Hematopoietic multipotent progenitor cell treated with erythropoietin and hydrocortisone succinate and interleukin-3 and kit ligand, for 15 days (in vitro differentiated cells): ENCODE data around the gene SPATA7.
"Not testable (repeated sequence)": the region's sequence is repeated elsewhere in the genome, so short reads cannot be mapped to it uniquely, and the experiment has no call there.

Experiments used
- DNase-seq: peaks from one replicate; pipeline ENCODE4 v3.0.0-alpha.2; 2015; ENCODE audit warnings: low spot score

Gene SPATA7, protein sequence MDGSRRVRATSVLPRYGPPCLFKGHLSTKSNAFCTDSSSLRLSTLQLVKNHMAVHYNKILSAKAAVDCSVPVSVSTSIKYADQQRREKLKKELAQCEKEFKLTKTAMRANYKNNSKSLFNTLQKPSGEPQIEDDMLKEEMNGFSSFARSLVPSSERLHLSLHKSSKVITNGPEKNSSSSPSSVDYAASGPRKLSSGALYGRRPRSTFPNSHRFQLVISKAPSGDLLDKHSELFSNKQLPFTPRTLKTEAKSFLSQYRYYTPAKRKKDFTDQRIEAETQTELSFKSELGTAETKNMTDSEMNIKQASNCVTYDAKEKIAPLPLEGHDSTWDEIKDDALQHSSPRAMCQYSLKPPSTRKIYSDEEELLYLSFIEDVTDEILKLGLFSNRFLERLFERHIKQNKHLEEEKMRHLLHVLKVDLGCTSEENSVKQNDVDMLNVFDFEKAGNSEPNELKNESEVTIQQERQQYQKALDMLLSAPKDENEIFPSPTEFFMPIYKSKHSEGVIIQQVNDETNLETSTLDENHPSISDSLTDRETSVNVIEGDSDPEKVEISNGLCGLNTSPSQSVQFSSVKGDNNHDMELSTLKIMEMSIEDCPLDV

DNA sequence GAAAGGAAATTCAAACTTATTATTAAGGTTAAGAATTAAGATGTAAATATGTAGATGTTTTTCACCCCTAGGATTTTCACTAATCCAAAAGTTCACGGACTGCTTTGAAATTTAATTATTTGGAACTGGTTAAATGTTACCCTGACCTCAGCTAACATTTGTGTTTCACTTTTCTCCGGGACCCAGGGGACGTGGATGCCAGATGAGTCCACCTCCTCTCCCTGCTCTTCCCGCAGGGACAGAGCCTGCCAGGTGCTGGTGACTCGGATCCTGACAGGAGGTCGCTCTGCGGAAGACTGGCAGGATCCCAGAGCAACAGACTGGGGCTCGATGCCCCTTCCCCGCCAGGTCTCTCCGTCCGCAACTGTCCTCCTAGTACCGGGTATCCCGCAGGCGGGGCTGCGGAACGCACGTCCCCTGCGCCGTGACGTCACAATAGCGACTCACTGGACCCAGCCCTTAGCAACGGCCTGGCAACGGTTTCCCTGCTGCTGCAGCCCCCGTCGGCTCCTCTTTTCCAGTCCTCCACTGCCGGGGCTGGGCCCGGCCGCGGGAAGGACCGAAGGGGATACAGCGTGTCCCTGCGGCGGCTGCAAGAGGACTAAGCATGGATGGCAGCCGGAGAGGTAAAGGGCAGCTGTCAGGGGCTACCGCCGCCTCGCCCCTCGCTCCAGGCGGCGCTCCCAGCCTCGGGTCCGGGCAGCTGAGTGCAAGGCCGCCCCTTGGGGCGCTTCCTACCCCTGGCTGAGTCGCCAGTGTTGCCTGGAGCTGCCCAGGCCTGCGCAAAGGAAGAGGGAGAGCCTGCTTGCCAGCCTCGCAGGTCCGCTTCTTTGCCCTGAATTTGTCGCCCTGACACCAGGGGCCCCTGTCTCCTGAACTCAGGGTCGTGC lies at the start of gene SPATA7:
Gene SPATA7, plus strand, starts transcription at position 446 of the 890 bp plus-strand sequence. Its CDS starts 162 bp downstream, at position 608.
- DNase-seq, result peak; percentile 83

DNA sequence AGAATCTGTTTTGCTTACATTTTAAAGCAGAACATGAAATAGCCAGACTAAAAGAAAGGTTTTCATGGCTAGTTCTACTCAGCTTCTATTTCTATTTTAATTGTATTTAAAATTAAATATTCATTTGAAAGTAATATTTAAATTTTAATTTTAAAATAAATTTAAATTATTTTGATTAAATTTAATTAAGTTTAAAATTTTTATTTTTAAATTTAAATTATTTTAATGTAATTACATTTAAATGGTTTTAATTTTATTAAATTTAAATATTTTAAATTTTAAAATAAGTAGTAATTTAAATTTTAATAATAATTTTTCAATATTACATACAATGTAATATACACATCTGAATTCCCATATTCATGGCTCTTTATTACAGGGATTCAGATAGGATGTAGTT lies 45.1 kb upstream of the SPATA7 start:
- DNase-seq, result no peak

DNA sequence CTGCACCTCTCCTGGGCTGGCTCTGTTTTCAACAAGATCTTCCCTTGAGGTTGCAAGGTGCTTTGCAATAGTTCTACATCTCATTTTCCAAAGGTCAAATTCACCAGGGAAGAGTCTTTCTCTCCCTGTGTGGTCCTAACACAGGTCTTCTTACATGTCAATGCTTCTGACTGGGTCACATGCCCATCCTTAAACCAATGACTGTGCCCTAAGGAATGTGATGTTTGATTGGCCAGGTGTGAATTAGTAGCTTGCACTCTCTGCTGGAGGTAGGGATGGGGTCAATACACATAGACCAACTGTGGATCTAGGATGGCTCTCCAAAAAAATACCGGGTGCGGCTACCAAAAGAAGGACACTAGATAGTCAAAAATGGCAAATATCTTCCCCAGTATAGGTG lies 42.5 kb upstream of the SPATA7 start:
- no peak for DNase-seq

DNA sequence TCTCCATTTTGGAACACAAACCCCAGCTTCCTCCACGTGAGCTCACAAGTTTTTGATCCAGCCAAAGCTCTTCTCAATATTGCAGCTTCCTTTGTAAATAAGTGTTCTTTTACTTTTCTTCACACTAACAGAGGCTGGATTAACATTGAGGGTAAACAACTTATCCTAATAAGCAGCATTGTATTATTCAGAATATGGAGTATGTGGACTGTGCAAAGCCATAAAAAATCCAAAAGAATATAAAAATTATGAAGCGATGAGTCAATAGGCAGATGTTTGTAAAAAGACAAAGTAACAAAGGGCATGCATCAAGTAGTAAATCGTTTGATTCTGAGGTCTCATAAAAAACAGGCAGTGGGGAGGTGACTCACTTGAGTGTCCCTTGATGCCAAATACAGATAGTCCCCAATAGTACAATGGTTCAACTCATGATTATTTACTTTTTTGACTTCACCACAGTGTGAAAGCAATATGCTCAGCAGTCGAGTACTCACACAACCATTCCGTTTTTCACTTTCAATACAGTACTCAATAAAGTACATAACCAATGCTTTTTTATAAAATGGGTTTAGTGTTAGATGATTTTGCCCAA lies 39.3 kb upstream of the SPATA7 start:
- no peak for DNase-seq

DNA sequence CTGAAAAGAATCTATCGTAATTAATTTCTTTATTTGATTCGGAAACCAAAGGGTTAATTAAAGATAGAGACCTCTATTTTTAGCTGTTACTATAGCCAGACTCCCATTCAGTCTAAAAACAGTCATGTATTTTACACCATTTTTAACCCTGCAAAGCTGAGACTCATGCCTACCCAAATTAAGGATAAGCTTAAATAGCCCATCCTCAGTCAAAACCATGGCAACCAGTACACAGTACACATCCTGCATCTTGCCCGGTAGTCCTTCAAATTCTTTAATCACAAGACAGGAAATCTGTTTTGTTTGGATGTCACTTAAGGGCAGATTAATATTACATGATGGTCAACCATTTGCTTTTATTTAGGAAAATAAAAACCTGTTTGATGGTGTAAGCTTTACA lies 36.9 kb upstream of the SPATA7 start:
- no peak for DNase-seq

DNA sequence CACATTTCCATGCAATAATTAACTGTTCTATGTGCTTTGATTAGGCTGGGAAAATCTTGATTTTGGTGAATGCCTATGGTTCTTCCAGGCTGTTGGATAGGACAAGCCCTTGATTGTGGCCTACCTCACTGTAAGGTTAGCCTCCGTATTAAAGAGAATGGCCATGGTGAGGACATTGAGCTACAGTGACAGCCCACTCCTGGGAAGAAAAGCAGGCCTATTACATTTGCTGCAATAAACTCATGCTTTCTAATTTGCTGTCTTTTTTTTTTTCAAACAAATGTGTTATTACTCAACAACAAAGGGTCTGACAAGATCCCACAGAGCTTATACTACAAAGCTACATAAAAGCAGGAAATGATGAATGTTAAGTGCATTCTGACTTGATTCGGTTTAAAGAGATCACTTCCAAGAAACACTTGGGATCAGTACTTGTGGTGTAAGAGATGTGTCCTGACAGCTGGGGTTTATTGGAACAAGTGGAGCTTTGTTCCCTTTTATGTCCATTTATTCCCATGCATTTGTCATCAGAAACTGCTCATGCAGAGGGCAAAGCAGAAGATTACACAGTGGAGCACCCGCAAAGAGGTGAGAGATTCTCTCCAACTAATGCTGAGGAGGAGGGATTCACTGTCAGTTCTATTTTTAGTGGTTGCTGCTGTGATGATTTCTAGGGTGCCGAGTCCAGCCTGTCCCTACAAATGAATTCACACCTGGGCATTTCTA lies 33.3 kb upstream of the SPATA7 start:
- no peak for DNase-seq

DNA sequence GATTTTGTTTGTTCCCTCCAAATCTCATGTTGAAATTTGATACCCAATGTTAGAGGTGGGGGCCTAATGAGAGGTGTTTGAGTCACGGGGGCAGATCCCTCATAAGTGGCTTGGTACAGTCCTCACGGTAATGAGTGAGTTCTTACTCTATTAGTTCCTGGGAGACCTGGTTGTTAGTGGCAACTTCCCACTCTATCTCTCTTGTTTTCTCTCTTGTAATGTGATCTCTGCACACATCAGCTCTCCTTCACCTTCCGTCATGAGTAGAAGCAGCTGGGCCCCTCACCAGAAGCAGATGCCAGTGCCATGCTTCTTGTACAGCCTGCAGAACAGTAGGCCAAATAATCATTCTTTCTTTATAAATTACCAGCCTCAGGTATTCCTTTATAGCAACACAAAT lies 32.8 kb upstream of the SPATA7 start:
- no peak for DNase-seq

DNA sequence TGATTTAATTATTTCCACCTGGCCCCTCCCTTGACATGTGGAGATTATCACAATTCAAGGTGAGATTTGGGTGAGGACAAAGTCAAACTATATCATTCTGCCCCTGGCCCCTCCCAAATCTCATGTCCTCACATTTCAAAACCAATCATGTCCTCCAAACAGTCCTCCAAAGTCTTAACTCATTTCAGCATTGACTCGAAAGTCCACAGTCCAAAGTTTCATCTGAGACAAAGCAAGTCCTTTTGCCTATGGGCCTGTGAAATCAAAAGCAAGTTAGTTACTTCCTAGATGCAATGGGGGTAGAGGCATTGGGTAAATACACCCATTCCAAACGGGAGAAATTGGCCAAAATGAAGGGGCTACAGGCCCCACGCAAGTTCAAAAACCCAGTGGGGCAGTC lies 31.1 kb upstream of the SPATA7 start:
- no peak for DNase-seq

DNA sequence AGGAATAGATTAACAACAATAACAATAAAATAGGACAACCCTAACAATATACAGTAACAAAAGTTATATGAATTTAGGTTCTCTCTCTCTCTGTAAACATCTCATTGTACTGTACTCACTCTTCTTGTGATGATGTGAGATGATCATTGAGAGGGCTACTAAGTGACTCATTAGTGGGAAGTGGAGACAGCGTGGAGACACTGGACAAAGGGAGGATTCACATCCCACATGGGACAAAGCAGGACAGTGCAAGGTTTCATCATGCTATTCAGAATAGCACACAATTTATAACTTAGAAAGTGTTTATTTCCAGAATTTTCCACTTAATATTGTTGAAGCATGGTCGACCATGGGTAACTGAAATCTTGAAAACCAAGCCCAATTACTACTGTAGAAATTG lies 26.0 kb upstream of the SPATA7 start:
- DNase-seq, result no peak

DNA sequence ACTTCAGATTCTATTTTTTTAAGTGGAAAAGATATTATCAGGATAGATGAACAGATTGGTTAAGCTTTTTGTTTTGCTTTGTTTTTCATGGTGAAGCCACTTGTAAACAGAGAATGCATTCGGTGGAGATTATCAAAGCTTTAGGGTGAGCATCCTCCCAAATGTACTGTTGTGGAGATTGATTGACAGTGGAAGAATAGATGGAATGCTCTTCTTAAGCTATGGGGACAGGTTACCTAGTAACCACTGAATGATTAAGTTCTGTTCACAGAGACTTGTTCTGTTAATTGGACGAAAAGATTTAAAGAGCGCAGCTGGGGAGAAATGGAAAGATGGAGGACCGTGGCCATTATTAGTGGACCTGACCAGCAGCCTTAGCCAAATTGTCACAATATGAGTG lies 21.8 kb upstream of the SPATA7 start:
- DNase-seq, result no peak

DNA sequence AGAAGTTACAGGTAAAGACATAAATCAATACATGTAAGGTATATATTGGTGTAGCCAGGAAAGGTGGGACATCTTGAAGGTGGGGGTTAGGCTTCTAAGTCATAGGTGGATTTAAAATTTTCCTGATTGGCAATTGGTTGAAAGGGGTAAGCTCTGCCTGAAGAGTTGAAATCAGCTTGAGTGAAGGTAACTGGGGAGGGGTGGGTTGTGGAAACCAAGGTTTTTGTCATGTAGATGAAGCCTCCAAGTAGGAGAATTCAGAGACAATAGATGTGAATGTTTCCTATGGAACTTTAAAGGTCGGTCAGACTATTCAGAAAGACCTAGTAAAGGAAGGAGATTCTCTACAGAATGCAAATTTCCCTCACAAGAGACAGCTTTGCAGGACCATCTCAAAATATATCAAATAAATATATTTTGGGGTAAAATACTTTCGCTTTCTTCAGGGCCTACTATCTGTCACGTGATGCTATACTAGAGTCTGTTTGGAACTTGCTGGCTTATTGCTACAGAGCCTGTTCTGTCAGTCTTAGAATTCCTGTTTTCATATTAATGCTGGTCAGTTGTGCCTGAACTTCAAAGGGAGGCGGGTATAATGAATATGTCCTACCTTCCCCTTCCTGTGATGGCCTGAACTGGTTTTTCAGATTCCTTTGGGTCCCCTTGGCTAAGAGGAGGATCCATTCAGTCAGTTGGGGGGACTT lies 20.6 kb upstream of the SPATA7 start:
- DNase-seq, result no peak

DNA sequence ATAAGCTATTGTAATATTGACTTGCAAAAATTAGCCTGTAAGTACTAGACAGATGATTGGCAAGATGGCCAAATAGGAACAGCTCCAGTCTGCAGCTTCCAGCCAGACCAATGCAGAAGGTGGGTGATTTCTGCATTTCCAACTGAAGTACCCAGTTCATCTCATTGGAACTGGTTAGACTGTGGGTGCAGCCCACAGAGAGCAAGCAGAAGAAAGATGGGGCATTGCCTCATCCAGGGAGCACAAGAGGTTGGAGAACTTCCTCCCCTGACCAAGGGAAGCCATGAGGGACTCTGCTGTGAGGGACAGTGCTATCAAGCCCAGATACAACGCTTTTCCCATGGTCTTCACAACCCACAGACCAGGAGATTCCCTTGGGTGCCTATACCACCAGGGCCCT lies 16.0 kb upstream of the SPATA7 start:
- DNase-seq, result no peak

DNA sequence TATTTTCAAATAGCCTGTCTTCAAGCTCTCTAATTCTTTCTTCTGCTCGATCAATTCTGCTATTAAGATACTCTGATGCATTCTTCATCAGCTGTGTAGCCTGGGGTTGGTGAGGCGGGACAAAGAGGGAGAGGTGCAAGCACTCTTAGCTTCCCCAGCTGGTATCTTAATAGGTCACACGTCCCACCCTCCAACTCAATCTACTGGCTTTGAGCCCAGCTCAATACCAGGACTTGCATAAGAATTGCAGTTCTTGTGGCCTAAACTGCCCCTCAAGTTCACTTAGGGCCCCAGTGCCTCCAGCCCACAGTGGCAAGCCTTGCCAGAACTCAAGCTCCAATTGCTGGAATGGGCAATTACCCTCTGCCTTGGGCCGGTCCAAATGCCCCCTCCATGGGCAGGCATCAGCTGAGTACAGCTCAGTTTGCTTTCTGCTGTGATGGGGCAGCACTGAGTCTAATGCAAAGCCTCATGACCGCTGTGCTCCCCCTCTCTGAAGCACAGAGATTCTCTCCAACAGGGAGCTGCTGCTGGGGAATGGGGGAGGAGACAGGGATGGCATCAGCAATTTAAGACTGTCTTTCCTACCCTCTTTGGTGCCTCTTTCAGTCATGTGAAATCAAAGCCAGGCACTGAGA lies 5.6 kb upstream of the SPATA7 start:
- DNase-seq, result no peak

DNA sequence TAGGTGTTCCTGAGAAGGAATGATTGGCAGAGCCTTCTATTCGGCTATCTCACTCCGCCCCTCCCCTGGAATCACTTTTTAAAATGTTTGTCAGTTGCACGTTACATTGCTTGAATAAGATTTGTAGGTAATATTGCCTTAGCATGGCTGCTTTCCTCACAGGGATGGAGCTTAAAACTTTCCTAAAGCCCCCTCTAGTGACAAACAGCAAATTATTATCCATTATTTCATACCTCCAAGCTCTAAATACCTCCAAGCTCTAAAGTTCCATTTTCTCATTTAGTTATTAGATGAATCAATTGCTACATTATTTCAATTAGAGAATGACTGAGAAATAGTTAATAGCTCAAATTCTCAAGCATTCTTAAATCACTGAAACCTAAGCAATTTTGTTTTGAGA lies 5.1 kb upstream of the SPATA7 start:
- no peak for DNase-seq

DNA sequence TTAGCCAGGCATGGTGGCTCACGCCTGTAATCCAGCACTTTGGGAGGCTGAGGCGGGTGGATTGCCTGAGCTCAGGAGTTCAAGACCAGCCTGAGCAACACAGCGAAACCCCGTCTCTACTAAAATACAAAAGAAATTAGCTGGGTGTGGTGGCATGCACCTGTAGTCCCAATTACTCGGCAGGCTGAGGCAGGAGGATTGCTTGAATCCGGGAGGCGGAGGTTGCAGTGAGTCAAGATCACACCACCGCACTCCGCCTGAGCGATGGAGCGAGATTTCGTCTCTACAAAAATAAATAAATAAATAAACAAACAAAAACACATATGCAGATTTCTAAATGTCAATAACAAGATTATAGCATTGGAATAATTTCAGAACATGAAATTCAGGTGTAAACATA lies 3.8 kb upstream of the SPATA7 start:
- DNase-seq, result not testable (repeated sequence)

DNA sequence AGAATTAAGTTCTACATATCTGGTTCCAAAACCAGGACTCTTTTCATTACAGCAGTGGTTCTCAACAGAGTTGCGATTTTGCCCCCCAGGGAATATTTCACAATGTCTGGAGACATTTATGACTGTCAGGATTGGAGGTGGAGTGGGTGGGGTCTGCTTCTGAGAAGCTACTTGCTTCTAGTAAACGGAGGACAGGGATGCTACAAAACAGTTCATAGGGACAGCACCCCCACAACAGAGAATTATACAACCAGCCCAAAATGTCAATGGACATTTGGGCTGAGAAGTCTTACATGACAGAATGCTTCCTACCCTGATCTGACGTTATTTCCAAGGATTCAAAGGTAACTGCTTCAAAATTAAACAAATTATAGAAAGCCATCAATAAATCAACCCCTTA lies 739 bp upstream of the SPATA7 start:
- DNase-seq, result no peak

DNA sequence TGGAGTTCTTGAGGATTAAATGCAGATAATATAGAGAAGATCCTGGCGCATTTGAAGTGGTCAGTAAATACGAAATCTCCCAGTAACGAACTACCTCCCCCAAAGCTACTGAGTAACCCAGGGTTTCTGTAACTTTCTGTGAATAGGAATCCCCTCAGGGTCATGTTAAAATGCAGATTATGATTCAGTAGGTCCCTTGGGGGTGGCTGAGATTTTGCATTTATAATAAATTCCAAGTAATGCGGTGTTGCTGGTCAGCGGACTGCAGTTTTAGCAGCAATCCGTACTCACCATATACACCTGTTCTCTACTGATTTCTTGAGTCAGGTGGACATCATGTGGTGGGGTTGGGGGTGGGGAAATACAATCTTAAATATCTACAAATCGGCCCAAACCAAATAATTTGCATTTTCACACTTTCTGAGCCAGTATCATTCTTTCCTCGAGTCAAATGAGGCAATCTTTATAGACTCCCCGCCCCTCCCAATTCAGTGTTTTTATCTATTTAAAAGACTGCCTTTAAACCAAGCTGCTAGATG lies 868 bp downstream of the SPATA7 start:
- no peak for DNase-seq

DNA sequence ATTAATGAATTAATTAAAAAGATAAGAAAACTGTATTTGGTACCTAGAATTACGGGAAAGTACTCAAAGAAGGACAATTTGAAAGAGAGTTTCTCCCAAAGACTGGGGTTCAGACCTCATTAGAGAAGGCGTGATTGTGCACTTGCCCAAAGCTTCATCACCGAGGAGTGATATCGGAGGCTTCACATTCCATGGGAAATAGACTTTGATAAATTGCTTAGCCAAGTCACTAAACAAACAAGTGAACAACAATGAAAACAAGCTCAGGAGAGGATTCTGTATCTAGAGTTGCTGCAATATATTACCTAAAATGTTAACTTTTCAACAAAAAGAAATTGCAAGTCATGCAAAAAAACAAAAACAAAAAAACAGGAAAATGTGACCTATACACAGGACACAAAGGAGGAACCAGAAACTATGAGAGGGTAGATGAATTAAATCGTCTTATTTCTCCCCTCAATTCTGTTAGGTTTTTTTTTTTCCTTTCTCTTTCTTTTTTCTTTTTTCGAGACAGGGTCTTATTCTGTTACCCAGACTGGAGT lies 3.4 kb downstream of the SPATA7 start:
- DNase-seq, result no peak

DNA sequence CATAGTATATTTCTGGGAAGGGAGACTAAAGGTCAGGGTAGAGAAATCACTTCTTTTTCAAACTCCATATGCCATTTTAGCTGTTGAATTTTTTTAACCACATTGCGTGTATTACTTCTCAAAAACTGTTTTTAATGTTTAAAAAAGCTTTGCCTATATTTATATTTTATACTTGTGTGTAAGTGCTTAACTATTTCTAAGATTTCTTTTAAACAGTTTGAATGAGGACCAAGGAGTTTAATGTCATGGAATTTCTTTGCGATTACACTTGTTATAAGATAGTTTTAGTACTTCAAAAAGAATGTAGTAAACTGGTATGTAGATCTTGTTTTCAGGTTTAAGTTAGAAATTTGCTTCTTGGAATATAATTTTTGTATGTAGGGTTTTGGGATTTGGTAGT lies 7.2 kb downstream of the SPATA7 start:
- DNase-seq, result no peak

DNA sequence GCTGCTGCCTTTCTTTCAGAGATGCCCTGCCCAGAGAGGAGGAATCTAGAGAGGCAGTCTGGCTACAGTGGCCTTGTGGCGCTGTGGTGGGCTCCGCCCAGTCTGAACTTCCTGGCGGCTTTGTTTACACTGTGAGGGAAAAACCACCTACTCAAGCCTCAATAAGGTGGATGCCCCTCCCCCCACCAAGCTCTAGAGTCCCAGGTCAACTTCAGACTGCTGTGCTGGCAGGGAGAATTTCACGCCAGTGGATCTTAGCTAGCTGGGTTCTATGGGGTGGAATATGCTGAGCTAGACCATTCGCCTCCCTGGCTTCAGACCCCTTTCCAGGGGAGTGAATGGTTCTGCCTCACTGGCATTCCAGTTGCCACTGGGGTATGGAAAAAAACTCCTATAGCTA lies 25.6 kb downstream of the SPATA7 start:
- DNase-seq, result no peak
